Rectal smooth muscle tissue (tissue), 1 donor: ENCODE data around the gene MRPS17.

Experiments
- H3K27ac ChIP-seq: one replicate; pipeline ENCODE4 v1.7.0; 2013; ENCODE audit warnings: low read depth, low read length, inconsistent platforms
- H3K27me3 ChIP-seq: one replicate; pipeline ENCODE4 v1.7.0; 2013; ENCODE audit warnings: low read length; ENCODE audit not compliant: control insufficient read depth, insufficient read depth
- H3K36me3 ChIP-seq: one replicate; pipeline ENCODE4 v1.7.0; 2013; ENCODE audit warnings: low read length; ENCODE audit not compliant: control insufficient read depth, insufficient read depth
- H3K4me1 ChIP-seq: one replicate; pipeline ENCODE4 v1.7.0; 2013; ENCODE audit warnings: low read length; ENCODE audit not compliant: control insufficient read depth, insufficient read depth
- H3K4me3 ChIP-seq: one replicate; pipeline ENCODE4 v1.7.0; 2013; ENCODE audit warnings: low read length
- H3K9ac ChIP-seq: one replicate; pipeline ENCODE4 v1.7.0; 2013; ENCODE audit warnings: low read length

The MRPS17 gene

GRCh38 chr7:55980266-55980665, 28.6 kb downstream of the MRPS17 start:
- H3K27ac ChIP-seq, result no peak overlapping the region
- no peak overlapping the region for H3K9ac ChIP-seq
- H3K36me3 ChIP-seq, result peaks cover 30% of the 10 kb centered on the region
- no peak overlapping the region for H3K4me3 ChIP-seq
- H3K4me1 ChIP-seq, result peaks cover 11% of the 10 kb centered on the region
- H3K27me3 ChIP-seq, result no peaks in the 10 kb centered on the region

- no peak overlapping the region for H3K4me3 ChIP-seq
- no peak overlapping the region for H3K9ac ChIP-seq
- H3K27ac ChIP-seq, result no peak overlapping the region
- no peaks in the 10 kb centered on the region for H3K27me3 ChIP-seq
- H3K36me3 ChIP-seq, result peaks cover 28% of the 10 kb centered on the region
- H3K4me1 ChIP-seq, result no peaks in the 10 kb centered on the region
These were observed 31.9 kb downstream of the MRPS17 start for GRCh38 chr7:55983537-55983936.

GRCh38 chr7:55992346-55992745, 40.7 kb downstream of the MRPS17 start:
- Histone ChIP-seq H3K4me1 (no peaks in the 10 kb centered on the region), H3K27ac (no peak overlapping the region), H3K4me3 (no peak overlapping the region), H3K27me3 (no peaks in the 10 kb centered on the region), H3K9ac (no peak overlapping the region), H3K36me3 (peaks cover 22% of the 10 kb centered on the region)

GRCh38 chr7:55996856-55997500, 45.3 kb downstream of the MRPS17 start:
- Histone ChIP-seq H3K27ac (no peak overlapping the region), H3K9ac (no peak overlapping the region), H3K27me3 (no peaks in the 10 kb centered on the region), H3K36me3 (peaks cover 23% of the 10 kb centered on the region), H3K4me1 (no peaks in the 10 kb centered on the region), H3K4me3 (no peak overlapping the region)

GRCh38 chr7:56003749-56004148, 52.1 kb downstream of the MRPS17 start:
- Histone ChIP-seq H3K27ac (no peak overlapping the region), H3K36me3 (no peaks in the 10 kb centered on the region), H3K27me3 (no peaks in the 10 kb centered on the region)

More at GRCh38 chr7:56003749-56004148, 52.1 kb downstream of the MRPS17 start:
- Histone ChIP-seq H3K4me1 (no peaks in the 10 kb centered on the region), H3K4me3 (no peak overlapping the region), H3K9ac (no peak overlapping the region)
